Gastrocnemius medialis (tissue), 4 donors: ENCODE results near the gene NT5DC4. TPM values are rescaled to one million over a fixed set of nuclear protein-coding genes. Genes with fewer than 3 reads are reported as not detected.

Experiments
- ATAC-seq, 2 donors: fragments of 150-250 bp; one replicate each; pipeline ENCODE4 v1.9.1; 2016
- DNase-seq, 2 donors: peaks; one replicate each; pipeline ENCODE4 v3.0.0-alpha.2; 2019
- H3K27ac ChIP-seq, 4 donors: fragments of 200-600 bp; sonication (generic); 1 replicate in 1 of 4; 2 replicates in 3 of 4; pipeline ENCODE4 v1.5.1; 2016 to 2018; ENCODE audit warnings: mild to moderate bottlenecking in 2 of 4, moderate library complexity in 1 of 4
- H3K27me3 ChIP-seq, 3 donors: fragments of 200-600 bp; sonication (generic) in 2 of 3; 1 replicate in 1 of 3; 2 replicates in 2 of 3; pipeline versions ENCODE4 v1.5.1 to v1.6.0; 2016 to 2019; ENCODE audit warnings: mild to moderate bottlenecking in 1 of 3, moderate library complexity in 1 of 3
- H3K36me3 ChIP-seq, 2 donors: fragments of 200-600 bp; sonication (generic) in 1 of 2; one replicate each; pipeline ENCODE4 v1.5.1; 2017 to 2018
- H3K4me1 ChIP-seq, 2 donors: fragments of 200-600 bp; sonication (generic) in 1 of 2; one replicate each; pipeline ENCODE4 v1.5.1; 2016 to 2017; ENCODE audit warnings: mild to moderate bottlenecking in 2 of 2
- H3K4me3 ChIP-seq, 4 donors: fragments of 200-600 bp; sonication (generic) in 3 of 4; 1 replicate in 1 of 4; 2 replicates in 3 of 4; pipeline ENCODE4 v1.5.1; 2016 to 2019; ENCODE audit warnings: mild to moderate bottlenecking in 2 of 4
- H3K9me3 ChIP-seq, 3 donors: fragments of 200-600 bp; sonication (generic) in 2 of 3; 1 replicate in 1 of 3; 2 replicates in 2 of 3; pipeline ENCODE4 v1.5.1; 2016 to 2019
- POLR2A ChIP-seq, 2 donors: fragments of 450-650 bp; IDR thresholded peaks; one replicate each; pipeline ENCODE4 v1.6.1; 2017; ENCODE audit warnings: antibody characterized with exemption in 2 of 2, mild to moderate bottlenecking in 2 of 2, moderate library complexity in 2 of 2
- in situ Hi-C, 4 donors: fragments of 200-750 bp; cut with MboI; loops; one replicate each; pipeline versions ENCODE4 v1.15.0 to v1.8.0; 2017; ENCODE audit warnings: low sequenced_read_pairs in 4 of 4
- intact Hi-C: fragments of 100-400 bp; cut with DNase I; formaldehyde crosslinking; loops from one replicate; pipeline ENCODE4 v1.15.1; 2023; ENCODE audit warnings: low total_unique reads
- total RNA-seq, 4 donors: library from RNA; depleted of rRNA; stranded (reverse); fragments of >200 nt; gene quantifications; one replicate each; pipeline versions ENCODE4 v1.1.0 to v1.2.3, GENCODE V29; 2016
- TF ChIP-seq, protein P1 (sequence below), 5 experiments: fragments of 450-650 bp in 3 of 5; fragments of 200-600 bp in 2 of 5; sonication (generic) in 2 of 5; IDR thresholded peaks in 4 of 5; conservative IDR thresholded peaks in 1 of 5; 1 replicate in 4 of 5; 2 replicates in 1 of 5; pipeline ENCODE4 v1.5.1; 2016 to 2019; ENCODE audit warnings: antibody characterized with exemption in 5 of 5, mild to moderate bottlenecking in 3 of 5, moderate library complexity in 3 of 5

The NT5DC4 gene
- total RNA-seq, 4 donors from 2014 or later, result not detected

DNA sequence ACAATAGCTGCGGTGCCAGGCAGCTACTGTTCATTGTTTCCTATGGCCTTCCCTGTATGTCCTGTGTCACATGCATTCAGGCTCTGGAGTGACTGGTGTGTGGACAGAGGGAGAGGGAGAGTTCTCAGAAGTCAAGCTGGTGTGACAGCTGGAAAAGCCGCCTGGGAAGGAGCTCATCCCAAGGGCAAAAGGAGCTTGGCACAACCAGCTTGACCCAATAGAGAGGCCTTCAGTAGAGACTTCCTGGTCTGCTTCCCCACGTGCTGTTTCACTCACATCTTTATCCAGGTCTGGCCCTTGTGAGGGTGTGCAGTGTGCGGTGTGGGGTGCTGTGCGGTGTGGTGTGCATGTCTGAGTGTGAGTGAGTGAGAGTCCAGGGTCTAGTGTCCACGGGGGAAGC lies 11.1 kb upstream of the NT5DC4 start:
- Histone ChIP-seq H3K4me1 (no peaks in the 10 kb centered on the region), H3K4me3 (no peak overlapping the region), H3K36me3 (no peaks in the 10 kb centered on the region), H3K27me3 (no peaks in the 10 kb centered on the region), H3K9me3 (no peaks in the 10 kb centered on the region), H3K27ac (no peak overlapping the region)
- in situ Hi-C loops, result no loop called here
- no peak for ATAC-seq
- TF ChIP-seq, protein P1, sequence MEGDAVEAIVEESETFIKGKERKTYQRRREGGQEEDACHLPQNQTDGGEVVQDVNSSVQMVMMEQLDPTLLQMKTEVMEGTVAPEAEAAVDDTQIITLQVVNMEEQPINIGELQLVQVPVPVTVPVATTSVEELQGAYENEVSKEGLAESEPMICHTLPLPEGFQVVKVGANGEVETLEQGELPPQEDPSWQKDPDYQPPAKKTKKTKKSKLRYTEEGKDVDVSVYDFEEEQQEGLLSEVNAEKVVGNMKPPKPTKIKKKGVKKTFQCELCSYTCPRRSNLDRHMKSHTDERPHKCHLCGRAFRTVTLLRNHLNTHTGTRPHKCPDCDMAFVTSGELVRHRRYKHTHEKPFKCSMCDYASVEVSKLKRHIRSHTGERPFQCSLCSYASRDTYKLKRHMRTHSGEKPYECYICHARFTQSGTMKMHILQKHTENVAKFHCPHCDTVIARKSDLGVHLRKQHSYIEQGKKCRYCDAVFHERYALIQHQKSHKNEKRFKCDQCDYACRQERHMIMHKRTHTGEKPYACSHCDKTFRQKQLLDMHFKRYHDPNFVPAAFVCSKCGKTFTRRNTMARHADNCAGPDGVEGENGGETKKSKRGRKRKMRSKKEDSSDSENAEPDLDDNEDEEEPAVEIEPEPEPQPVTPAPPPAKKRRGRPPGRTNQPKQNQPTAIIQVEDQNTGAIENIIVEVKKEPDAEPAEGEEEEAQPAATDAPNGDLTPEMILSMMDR (IDR thresholded peaks at IDR 0.05 in 4 of 5, conservative IDR thresholded peaks at IDR 0.05 in 1 of 5), result no peak
- TF ChIP-seq POLR2A (IDR thresholded peaks at IDR 0.05), result no peak
- intact Hi-C loops, result no loop called here
- no peak for DNase-seq

DNA sequence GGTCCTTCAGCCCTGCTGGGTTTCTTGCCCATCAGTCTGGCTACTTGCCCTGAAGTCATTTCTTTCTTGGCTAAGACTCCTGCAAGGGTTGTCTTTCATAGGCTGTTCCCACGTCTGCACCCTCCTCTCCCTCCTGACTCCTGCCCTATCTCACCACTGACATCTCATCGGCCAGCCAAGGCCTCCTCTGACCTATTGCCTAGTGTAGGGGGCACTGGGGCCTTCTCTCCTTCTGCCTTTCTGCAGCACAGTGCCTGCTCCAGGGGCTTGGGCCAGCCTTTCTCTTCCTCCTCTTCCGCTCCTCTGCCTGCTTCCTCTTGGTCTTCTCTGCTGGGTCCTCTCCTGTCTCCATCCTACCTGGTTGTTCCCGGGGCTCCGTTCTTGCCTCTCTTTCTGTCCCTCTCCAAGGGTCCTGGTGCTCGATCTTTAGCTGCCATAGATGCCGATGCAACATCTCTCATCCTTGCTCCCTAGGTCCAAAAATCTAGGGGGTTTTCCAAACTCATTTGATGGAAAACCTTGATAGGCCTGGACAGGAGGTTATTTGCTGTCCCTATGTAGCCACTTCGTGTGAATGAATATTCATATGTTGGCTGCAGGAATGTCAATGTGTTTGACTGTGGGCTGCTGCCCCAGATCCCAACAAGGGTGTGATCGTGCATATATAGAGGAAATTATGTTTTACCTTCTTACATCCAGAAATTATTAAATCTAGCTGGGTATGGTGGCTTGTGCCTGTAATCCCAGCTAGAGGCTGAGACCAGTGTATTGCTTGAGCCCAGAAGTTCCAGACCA lies 9.7 kb upstream of the NT5DC4 start:
- no peaks in the 10 kb centered on the region for H3K36me3 ChIP-seq
- no peaks in the 10 kb centered on the region for H3K9me3 ChIP-seq
- intact Hi-C loops (no loop called here), in situ Hi-C loops (no loop called here)
- H3K27me3 ChIP-seq, result no peaks in the 10 kb centered on the region
- DNase-seq (no peak), ATAC-seq (no peak)
- no peaks in the 10 kb centered on the region for H3K4me1 ChIP-seq
- H3K27ac ChIP-seq, result no peak overlapping the region
- no peak overlapping the region for H3K4me3 ChIP-seq
- TF ChIP-seq POLR2A (IDR thresholded peaks at IDR 0.05), result no peak
- TF ChIP-seq, protein P1 (IDR thresholded peaks at IDR 0.05 in 4 of 5, conservative IDR thresholded peaks at IDR 0.05 in 1 of 5), result no peak

DNA sequence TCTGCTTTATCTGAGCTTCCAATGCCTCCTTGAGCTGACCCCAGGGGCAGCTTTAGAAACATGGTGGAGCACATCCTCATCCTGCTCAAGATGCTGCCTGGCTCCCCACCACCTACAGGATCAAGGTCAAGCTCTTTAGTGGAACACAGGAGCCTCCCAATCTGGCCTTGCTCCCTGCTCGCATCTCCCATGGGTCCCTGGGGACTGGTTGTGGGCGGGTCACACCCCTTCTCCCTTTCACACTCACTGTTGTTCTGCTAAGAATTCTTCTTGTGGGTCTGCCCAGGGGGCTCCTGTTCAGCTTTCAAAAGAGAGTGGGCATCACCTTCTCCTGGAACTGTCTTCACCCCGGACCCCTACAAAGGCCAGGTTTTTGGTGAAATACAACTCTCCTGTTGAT lies 8.4 kb upstream of the NT5DC4 start:
- Histone ChIP-seq H3K27ac (no peak overlapping the region), H3K4me3 (no peak overlapping the region), H3K27me3 (no peaks in the 10 kb centered on the region), H3K4me1 (no peaks in the 10 kb centered on the region), H3K36me3 (no peaks in the 10 kb centered on the region), H3K9me3 (no peaks in the 10 kb centered on the region)
- in situ Hi-C loops, result no loop called here
- ATAC-seq (no peak), DNase-seq (no peak)
- no peak for TF ChIP-seq POLR2A (IDR thresholded peaks at IDR 0.05)
- TF ChIP-seq, protein P1 (IDR thresholded peaks at IDR 0.05 in 4 of 5, conservative IDR thresholded peaks at IDR 0.05 in 1 of 5), result no peak
- intact Hi-C loops, result no loop called here

DNA sequence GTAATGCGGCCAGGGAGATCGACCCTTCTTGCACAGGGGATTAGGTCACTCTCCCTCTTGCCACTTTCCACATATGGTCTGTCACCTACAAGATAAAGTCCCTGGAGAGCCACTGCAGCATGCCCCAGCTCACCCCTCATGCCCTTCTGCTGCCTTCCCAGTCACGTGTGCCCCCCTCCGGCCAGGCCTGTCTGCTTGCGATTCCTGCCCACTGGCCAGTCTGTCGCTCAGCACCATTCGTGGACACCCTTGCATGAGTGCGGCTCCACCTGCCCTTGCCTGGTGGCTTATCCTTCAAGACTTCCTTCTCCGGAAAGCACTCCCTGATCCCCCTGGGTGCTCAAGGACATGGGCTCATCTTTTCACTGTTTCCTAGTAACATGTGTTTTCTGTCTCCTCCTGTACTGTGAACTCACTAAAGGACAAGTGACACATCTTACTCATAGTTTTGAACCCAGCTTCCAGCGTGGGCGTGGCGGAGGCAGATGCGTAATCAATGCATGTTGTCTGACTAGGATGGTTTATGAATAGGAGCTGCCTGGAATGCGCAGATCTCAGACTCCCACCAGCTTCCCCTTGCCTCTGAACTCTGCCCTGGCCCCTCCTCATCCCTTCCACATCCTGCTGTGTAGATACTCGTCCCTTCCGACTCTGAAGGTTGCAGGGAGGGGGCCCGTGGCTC lies 7.8 kb upstream of the NT5DC4 start:
- Histone ChIP-seq H3K36me3 (no peaks in the 10 kb centered on the region), H3K27me3 (no peaks in the 10 kb centered on the region), H3K27ac (no peak overlapping the region), H3K4me1 (no peaks in the 10 kb centered on the region), H3K9me3 (no peaks in the 10 kb centered on the region), H3K4me3 (no peak overlapping the region)
- no peak for DNase-seq
- no peak for TF ChIP-seq POLR2A (IDR thresholded peaks at IDR 0.05)
- TF ChIP-seq, protein P1 (IDR thresholded peaks at IDR 0.05 in 4 of 5, conservative IDR thresholded peaks at IDR 0.05 in 1 of 5), result no peak
- in situ Hi-C loops, result no loop called here
- ATAC-seq, result no peak
- intact Hi-C loops, result no loop called here
